ENCODE results near the gene P2RY12.

The P2RY12 gene

DNA sequence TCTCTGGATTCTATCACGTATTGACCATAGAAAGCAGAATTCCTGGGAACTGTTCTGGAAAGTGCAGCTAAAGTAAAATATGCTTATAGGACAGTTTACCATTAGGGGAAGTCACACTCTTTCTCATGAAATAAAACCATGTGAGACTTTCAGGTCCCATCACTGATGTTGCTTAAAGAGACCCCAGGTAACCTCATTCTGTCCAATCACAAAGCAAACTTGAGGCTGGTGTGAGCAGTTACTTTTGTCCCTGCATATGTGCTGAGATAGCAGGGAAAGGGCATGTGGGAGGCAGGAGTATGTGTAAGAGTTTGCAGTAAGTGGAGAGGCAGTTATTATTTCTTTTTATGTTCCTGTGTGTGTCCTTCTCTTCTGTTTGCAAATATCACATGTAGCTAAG is 84.0 kb downstream of the P2RY12 start:
- TF ChIP-seq, protein P1, sequence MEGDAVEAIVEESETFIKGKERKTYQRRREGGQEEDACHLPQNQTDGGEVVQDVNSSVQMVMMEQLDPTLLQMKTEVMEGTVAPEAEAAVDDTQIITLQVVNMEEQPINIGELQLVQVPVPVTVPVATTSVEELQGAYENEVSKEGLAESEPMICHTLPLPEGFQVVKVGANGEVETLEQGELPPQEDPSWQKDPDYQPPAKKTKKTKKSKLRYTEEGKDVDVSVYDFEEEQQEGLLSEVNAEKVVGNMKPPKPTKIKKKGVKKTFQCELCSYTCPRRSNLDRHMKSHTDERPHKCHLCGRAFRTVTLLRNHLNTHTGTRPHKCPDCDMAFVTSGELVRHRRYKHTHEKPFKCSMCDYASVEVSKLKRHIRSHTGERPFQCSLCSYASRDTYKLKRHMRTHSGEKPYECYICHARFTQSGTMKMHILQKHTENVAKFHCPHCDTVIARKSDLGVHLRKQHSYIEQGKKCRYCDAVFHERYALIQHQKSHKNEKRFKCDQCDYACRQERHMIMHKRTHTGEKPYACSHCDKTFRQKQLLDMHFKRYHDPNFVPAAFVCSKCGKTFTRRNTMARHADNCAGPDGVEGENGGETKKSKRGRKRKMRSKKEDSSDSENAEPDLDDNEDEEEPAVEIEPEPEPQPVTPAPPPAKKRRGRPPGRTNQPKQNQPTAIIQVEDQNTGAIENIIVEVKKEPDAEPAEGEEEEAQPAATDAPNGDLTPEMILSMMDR (IDR thresholded peaks at IDR 0.05; ENCODE audit: insufficient read depth, low read length, missing control alignments): no peak
- POLR2A ChIA-PET: no interaction called here
- CTCF ChIA-PET: interaction anchor here (1.2 to 3.7 kb wide), 3 partner anchors 9 to 619 kb away, joined by 4 to 11 read pairs (median 10); no protein-coding TSS in a partner anchor
- no peak overlapping the region for H3K4me3 ChIP-seq (ENCODE audit: low read depth, low read length)
- DNase-seq (ENCODE audit: low read depth, low spot score): no peak

GRCh38 chr3:151299006-151299405 is 85.5 kb downstream of the P2RY12 start:
- DNase-seq (ENCODE audit: low read depth, low spot score): no peak
- TF ChIP-seq, protein P1 (IDR thresholded peaks at IDR 0.05; ENCODE audit: insufficient read depth, low read length, missing control alignments): no peak
- ChIA-PET CTCF (interaction anchor here (1.1 to 3.7 kb wide), 6 partner anchors 11 to 620 kb away, joined by 4 to 11 read pairs (median 6); no protein-coding TSS in a partner anchor), POLR2A (no interaction called here)
- no peak overlapping the region for H3K4me3 ChIP-seq (ENCODE audit: low read depth, low read length)

GRCh38 chr3:151297429-151297828 is 87.1 kb downstream of the P2RY12 start:
- H3K4me3 ChIP-seq (ENCODE audit: low read depth, low read length): no peak overlapping the region
- TF ChIP-seq, protein P1 (IDR thresholded peaks at IDR 0.05; ENCODE audit: insufficient read depth, low read length, missing control alignments): no peak
- CTCF ChIA-PET: interaction anchor here (0.6 to 2.6 kb wide), 5 partner anchors 9 to 1270 kb away, joined by 3 to 11 read pairs (median 4); no protein-coding TSS in a partner anchor
- POLR2A ChIA-PET: no interaction called here
- no peak for DNase-seq (ENCODE audit: low read depth, low spot score)

- H3K4me3 ChIP-seq (ENCODE audit: low read depth, low read length): no peak overlapping the region
- TF ChIP-seq, protein P1 (IDR thresholded peaks at IDR 0.05; ENCODE audit: insufficient read depth, low read length, missing control alignments): no peak
- DNase-seq (ENCODE audit: low read depth, low spot score): no peak
- ChIA-PET POLR2A (no interaction called here), CTCF (interaction anchor here (1.4 to 2.6 kb wide), 2 partner anchors 10 to 32 kb away, joined by 3 to 11 read pairs; no protein-coding TSS in a partner anchor)
Observed at GRCh38 chr3:151296226-151296625, 88.3 kb downstream of the P2RY12 start.

DNA sequence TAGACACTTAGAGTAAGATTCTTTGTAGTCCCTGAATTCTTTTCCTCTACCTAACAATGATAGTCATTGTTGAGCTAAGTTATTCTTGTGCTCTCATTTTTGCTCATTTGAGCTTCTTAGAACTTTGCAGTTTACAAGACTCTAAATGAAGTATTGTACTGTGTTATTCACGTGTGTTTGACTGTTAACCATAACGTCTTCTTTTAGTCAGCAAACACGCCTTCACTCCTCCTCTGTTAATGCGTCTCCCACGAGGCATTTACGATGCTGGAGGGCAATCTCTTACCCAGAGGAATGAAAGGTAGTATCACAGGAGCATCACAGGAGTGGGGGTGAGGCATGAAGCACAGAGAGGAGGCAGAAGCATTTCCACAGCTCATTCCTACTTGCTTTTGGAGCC is 91.4 kb downstream of the P2RY12 start:
- DNase-seq (ENCODE audit: low read depth, low spot score): no peak
- TF ChIP-seq, protein P1 (IDR thresholded peaks at IDR 0.05; ENCODE audit: insufficient read depth, low read length, missing control alignments): no peak
- no peak overlapping the region for H3K4me3 ChIP-seq (ENCODE audit: low read depth, low read length)
- POLR2A ChIA-PET: no interaction called here
- CTCF ChIA-PET: interaction anchor here (0.9 to 3.8 kb wide), 15 partner anchors 9 to 1281 kb away, joined by 3 to 51 read pairs (median 9); partner anchors contain the start of gene P2RY13

DNA sequence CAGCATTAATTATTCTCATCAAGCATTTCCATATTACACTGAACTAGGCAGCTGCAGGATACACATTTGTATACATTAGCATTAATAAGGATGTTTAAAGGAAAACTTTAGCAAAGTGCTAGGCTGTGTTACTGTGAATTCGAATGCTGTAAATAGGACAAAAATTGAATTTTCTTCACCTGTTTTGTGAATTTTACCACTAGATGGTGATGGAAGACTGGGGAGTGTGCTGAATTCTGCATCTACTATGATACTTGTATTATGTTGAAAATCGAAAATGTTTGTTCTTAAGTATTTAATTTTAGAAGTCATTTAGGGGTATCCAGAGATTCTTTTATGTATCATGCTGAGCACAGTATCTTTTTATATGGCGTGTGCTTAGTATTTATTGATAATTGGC is 93.9 kb downstream of the P2RY12 start:
- CTCF ChIA-PET: interaction anchor here (0.7 to 3.8 kb wide), 8 partner anchors 14 to 629 kb away, joined by 4 to 51 read pairs (median 12); partner anchors contain the start of gene P2RY13

More for the DNA sequence above, 93.9 kb downstream of the P2RY12 start:
- no peak overlapping the region for H3K4me3 ChIP-seq (ENCODE audit: low read depth, low read length)
- no peak for DNase-seq (ENCODE audit: low read depth, low spot score)
- TF ChIP-seq, protein P1 (IDR thresholded peaks at IDR 0.05; ENCODE audit: insufficient read depth, low read length, missing control alignments): peak; percentile 28
- POLR2A ChIA-PET: no interaction called here

Measured in AG04449 (cell line).